ENCODE data around the gene GPATCH3.
"Not testable (repeated sequence)": the region's sequence is repeated elsewhere in the genome, so short reads cannot be mapped to it uniquely, and the experiment has no call there.

The GPATCH3 gene

DNA sequence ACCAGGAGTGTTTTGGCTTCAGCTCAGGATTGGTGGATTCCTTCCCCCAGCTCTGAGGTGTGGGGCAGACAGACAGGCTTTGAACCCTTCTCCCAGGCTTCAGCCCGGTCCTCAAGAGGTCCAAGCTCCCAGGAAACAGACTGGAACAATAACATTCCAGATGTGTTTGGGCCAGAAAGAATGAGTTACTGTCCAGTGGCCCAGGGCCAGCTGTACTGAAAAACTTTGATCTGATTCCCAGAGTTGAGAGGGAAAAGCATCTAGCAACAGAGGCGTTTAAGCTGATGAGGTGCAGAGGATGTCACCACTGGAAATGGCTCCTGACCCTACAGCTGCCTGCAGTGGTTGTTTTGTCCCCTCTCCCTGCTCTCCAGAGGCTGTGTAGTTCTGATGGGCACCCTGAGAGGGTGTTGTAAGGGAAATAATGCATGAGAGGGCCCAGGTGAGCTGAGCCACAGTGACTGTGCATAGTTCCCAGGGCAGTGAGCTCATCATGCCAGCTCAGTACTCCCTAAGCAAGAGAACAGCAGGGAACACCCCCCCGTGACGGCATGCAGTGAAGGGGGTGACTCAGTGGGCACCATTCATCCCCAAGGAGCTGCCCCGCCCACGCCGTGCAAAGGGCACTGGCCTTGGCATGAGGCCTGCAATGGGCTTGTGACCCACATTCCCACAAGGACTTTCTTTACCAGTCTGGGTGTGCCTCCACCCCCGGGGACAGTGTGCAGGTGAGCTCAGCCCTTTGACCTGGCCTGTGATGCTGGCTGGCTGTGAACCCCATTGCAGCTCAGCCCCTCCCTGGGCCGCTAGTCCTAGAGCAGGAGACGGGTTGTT lies 51.1 kb downstream of the GPATCH3 start:
- peak in 3 of 56 donors; percentile 32 to 39 (median 37) for DNase-seq

DNA sequence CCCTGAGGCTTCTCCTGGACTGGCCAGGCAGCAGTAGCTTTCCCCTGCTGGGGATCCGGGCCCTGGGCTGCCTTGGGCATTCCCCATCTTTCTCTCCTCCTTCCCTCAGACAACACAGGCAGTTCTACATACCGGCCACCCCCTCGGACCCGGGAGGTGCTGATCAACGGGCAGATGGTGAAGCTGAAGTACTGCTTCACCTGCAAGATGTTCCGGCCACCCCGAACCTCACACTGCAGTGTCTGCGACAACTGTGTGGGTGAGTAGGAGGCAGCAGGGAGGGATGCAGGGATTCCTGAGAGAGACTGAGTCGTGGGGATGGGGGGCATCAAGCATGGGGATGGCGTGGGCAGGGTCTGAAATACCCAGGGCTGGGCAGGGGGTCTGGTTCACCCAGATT lies 51.8 kb downstream of the GPATCH3 start:
- DNase-seq: peak in 1 of 56 donors; percentile 16

GRCh38 chr1:26847826-26848225 lies 52.4 kb downstream of the GPATCH3 start:
- not testable (repeated sequence) for DNase-seq

DNA sequence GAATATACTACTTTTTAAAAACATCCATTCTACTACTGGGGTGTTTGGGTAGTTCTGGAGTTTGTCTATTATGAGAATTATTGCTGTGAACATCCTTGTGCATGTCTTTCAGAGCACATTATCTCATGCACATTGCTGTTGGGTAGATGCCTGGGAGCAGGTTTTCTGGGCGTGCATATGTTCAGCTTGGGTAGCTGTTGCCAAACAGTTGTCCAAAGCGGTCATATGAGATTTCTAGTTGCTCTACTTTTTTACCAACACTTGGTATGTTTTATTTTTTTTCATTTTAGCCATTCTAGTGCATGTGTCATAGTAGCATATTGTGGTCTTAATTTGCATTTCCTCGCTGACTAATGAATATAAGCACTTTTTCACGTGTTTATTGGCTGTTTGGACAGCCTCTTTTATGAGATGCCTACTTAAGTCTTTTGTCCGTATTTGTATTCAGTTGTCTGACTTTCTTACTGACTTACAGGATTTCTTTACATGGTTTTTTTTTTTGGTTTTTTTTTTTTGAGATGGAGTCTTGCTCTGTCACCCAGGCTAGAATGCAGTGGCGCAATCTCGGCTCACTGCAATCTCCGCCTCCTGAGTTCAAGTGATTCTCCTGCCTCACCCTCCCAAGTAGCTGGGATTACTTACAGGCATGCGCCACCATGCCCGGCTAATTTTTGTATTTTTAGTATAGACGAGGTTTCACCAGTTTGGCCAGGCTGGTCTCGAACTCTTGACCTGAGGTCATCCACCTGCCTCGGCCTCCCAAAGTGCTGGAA lies 55.7 kb downstream of the GPATCH3 start:
- no peak for DNase-seq
